ENCODE data around the gene DOK4.

- TF ChIP-seq CTCF (IDR thresholded peaks at IDR 0.05; ENCODE audit: control extremely low read depth in 1 of 3, insufficient read depth in 1 of 3, low read depth in 1 of 3, low read length in 3 of 3) (no peak), JUND (IDR thresholded peaks at IDR 0.05; ENCODE audit: low read length) (no peak), USF2 (IDR thresholded peaks at IDR 0.05; ENCODE audit: low read length) (no peak), POLR2AphosphoS5 (IDR thresholded peaks at IDR 0.05; ENCODE audit: low read depth, low read length) (no peak)
Observed at GRCh38 chr16:57471209-57471608, 15.1 kb downstream of the DOK4 start.

All from H1 (cell line).